Panc1 (cell line): ENCODE results near the gene DLG2. TPM values are rescaled to one million over a fixed set of nuclear protein-coding genes. Genes with fewer than 3 reads are reported as not detected.

Experiments used
- ATAC-seq: fragments of 200-7000 bp; cut with Tn5 transposase; 2 replicates; pipeline ENCODE4 v1.9.1; 2020; ENCODE audit warnings: mild to moderate bottlenecking, moderate library complexity
- BruUV-seq: library from RNA; stranded (reverse); fragments of 400-500 nt; replicated peaks from 2 replicates; lab custom pipeline; 2021; lab: Mats Ljungman, UMichigan
- CTCF ChIA-PET: fragments of 300-600 bp; sonication (Branson Sonifier 250); formaldehyde crosslinking; loops from one replicate; lab custom pipeline; 2022; ENCODE audit warnings: antibody characterized with exemption; lab: Charles Lee
- POLR2A ChIA-PET: fragments of 300-600 bp; sonication (Branson Sonifier 250); formaldehyde crosslinking; loops from one replicate; lab custom pipeline; 2022; ENCODE audit warnings: antibody characterized with exemption; lab: Charles Lee
- DNase-seq: peaks from one replicate; pipeline ENCODE4 v3.0.0-alpha.2; 2010; ENCODE audit warnings: low read depth, low spot score
- H3K27ac ChIP-seq: 2 replicates; pipeline ENCODE4 v1.5.1; 2011; ENCODE audit warnings: mild to moderate bottlenecking, low read length, inconsistent platforms
- H3K27me3 ChIP-seq: fragments of 200-500 bp; sonication (Bioruptor generic); 2 replicates; pipeline ENCODE4 v1.6.0; 2014; ENCODE audit warnings: low read length, inconsistent platforms; ENCODE audit not compliant: control insufficient read depth, insufficient read depth
- H3K36me3 ChIP-seq: fragments of 200-500 bp; sonication (Bioruptor generic); 2 replicates; pipeline ENCODE4 v1.5.1; 2014; ENCODE audit warnings: inconsistent platforms, mild to moderate bottlenecking, low read length, moderate library complexity; ENCODE audit not compliant: control insufficient read depth, insufficient read depth
- H3K4me1 ChIP-seq: 2 replicates; pipeline ENCODE4 v1.5.1; 2011; ENCODE audit warnings: inconsistent platforms, mild to moderate bottlenecking, low read length, moderate library complexity; ENCODE audit not compliant: control insufficient read depth, insufficient read depth
- H3K4me3 ChIP-seq, 2 experiments: 2 replicates each; pipeline ENCODE4 v1.5.1; 2011 to 2012; ENCODE audit warnings: low read depth in 2 of 2, low read length in 2 of 2, mild to moderate bottlenecking in 2 of 2, inconsistent platforms in 1 of 2, moderate library complexity in 1 of 2
- H3K9me3 ChIP-seq: fragments of 200-500 bp; sonication (Bioruptor generic); 2 replicates; pipeline ENCODE4 v1.5.1; 2014; ENCODE audit warnings: low read depth, mild to moderate bottlenecking, inconsistent platforms, low read length, moderate library complexity; ENCODE audit not compliant: control insufficient read depth, insufficient read depth
- CTCF ChIP-seq: fragments of 450-650 bp; IDR thresholded peaks from 2 replicates; pipeline ENCODE4 v1.5.1; 2017; ENCODE audit warnings: mild to moderate bottlenecking
- POLR2AphosphoS5 ChIP-seq: IDR thresholded peaks from 2 replicates; pipeline ENCODE4 v1.6.1; 2012; ENCODE audit warnings: mild to moderate bottlenecking, low read depth, low read length, moderate library complexity
- REST ChIP-seq, 2 experiments: IDR thresholded peaks; 2 replicates each; pipeline ENCODE4 v1.6.1; 2011 to 2012; ENCODE audit warnings: low read depth in 2 of 2, control low read depth in 1 of 2, low read length in 1 of 2, mild to moderate bottlenecking in 1 of 2, moderate library complexity in 1 of 2; ENCODE audit not compliant: insufficient read depth in 1 of 2
- SIN3A ChIP-seq: IDR thresholded peaks from 2 replicates; pipeline ENCODE4 v1.6.1; 2012; ENCODE audit warnings: low read depth, mild to moderate bottlenecking, low read length, moderate library complexity, borderline replicate concordance; ENCODE audit not compliant: insufficient read depth
- TCF7L2 ChIP-seq: IDR thresholded peaks from 2 replicates; pipeline ENCODE4 v1.6.1; 2011; ENCODE audit warnings: mild to moderate bottlenecking, low read depth, low read length, inconsistent platforms
- in situ Hi-C: cut with HindIII; loops from 2 replicates; pipeline ENCODE4 v1.10.0; 2016; ENCODE audit warnings: low sequenced_read_pairs, low pct_unique_long_range_greater_than_20kb
- intact Hi-C: fragments of 100-400 bp; cut with micrococcal nuclease; formaldehyde crosslinking; loops from one replicate; pipeline ENCODE4 v1.10.0; 2022; ENCODE audit not compliant: unreplicated experiment
- total RNA-seq: library from RNA; stranded (reverse); gene quantifications from one replicate; pipeline ENCODE4 v1.2.1, GENCODE V29; 2021; ENCODE audit not compliant: unreplicated experiment

The DLG2 gene
- total RNA-seq, 1 experiment from 2014 or later, result 4.2 TPM

- in situ Hi-C loops, result no loop called here
- POLR2A ChIA-PET, result no interaction called here
- CTCF ChIA-PET, result no interaction called here
Measured at GRCh38 chr11:84137505-84137904, 1489.6 kb downstream of the DLG2 start.

GRCh38 chr11:84136926-84137325 lies 1490.2 kb downstream of the DLG2 start:
- H3K4me1 ChIP-seq, result no peaks in the 10 kb centered on the region
- no peak for ATAC-seq
- H3K4me3 ChIP-seq, result no peak overlapping the region
- DNase-seq, result no peak
- in situ Hi-C loops, result no loop called here
- ChIA-PET POLR2A (no interaction called here), CTCF (no interaction called here)
- H3K36me3 ChIP-seq, result no peaks in the 10 kb centered on the region
- H3K27ac ChIP-seq, result no peak overlapping the region
- TF ChIP-seq CTCF (no peak), TCF7L2 (no peak), REST (IDR thresholded peaks at IDR 0.05; ENCODE audit: insufficient read depth in 1 of 2, low read depth in 2 of 2, low read length in 1 of 2) (no peak), SIN3A (no peak), POLR2AphosphoS5 (no peak)
- H3K27me3 ChIP-seq, result no peaks in the 10 kb centered on the region
- no peaks in the 10 kb centered on the region for H3K9me3 ChIP-seq
- no TSS peak for BruUV-seq
- intact Hi-C loops, result no loop called here

More at GRCh38 chr11:84137505-84137904, 1489.6 kb downstream of the DLG2 start:
- ATAC-seq (no peak), DNase-seq (no peak)
- H3K4me3 ChIP-seq, result no peak overlapping the region
- H3K36me3 ChIP-seq, result no peaks in the 10 kb centered on the region
- H3K9me3 ChIP-seq, result no peaks in the 10 kb centered on the region
- intact Hi-C loops, result no loop called here
- no peaks in the 10 kb centered on the region for H3K27me3 ChIP-seq
- H3K27ac ChIP-seq, result no peak overlapping the region
- no TSS peak for BruUV-seq
- H3K4me1 ChIP-seq, result no peaks in the 10 kb centered on the region
- no peak for TF ChIP-seq TCF7L2

GRCh38 chr11:84130646-84131427 lies 1496.3 kb downstream of the DLG2 start:
- ChIA-PET POLR2A (no interaction called here), CTCF (no interaction called here)
- Histone ChIP-seq H3K27me3 (no peaks in the 10 kb centered on the region), H3K27ac (no peak overlapping the region), H3K4me3 (no peak overlapping the region), H3K4me1 (no peaks in the 10 kb centered on the region), H3K9me3 (no peaks in the 10 kb centered on the region), H3K36me3 (no peaks in the 10 kb centered on the region)
- DNase-seq, result no peak
- in situ Hi-C loops (no loop called here), intact Hi-C loops (no loop called here)
- ATAC-seq, result no peak
- TF ChIP-seq TCF7L2, result no peak
- no TSS peak for BruUV-seq
